Trophoblast cell (in vitro differentiated cells and primary cell): ENCODE results near the gene PTPA.
A peak's percentile ranks its signal among the peaks of the same experiment; 100 is the strongest.

Experiments
- DNase-seq, 2 donors: peaks; one replicate each; pipeline ENCODE4 v3.0.0-alpha.2; 2016
- H2AFZ ChIP-seq: 2 replicates; pipeline ENCODE4 v1.6.1; 2013; ENCODE audit warnings: low read length, moderate library complexity, mild to moderate bottlenecking; ENCODE audit not compliant: insufficient read depth, poor library complexity
- H2AK5ac ChIP-seq: 2 replicates; pipeline ENCODE4 v1.6.1; 2013; ENCODE audit warnings: mild to moderate bottlenecking, low read length
- H2BK120ac ChIP-seq: 2 replicates; pipeline ENCODE4 v1.6.1; 2013; ENCODE audit warnings: low read length, mild to moderate bottlenecking, moderate library complexity; ENCODE audit not compliant: insufficient read depth, poor library complexity
- H2BK12ac ChIP-seq: 2 replicates; pipeline ENCODE4 v1.6.1; 2013; ENCODE audit warnings: mild to moderate bottlenecking, low read length, moderate library complexity
- H2BK5ac ChIP-seq: 2 replicates; pipeline ENCODE4 v1.6.1; 2013; ENCODE audit warnings: low read length, low read depth, moderate library complexity, mild to moderate bottlenecking; ENCODE audit not compliant: poor library complexity
- H3K14ac ChIP-seq: 2 replicates; pipeline ENCODE4 v1.6.1; 2013; ENCODE audit warnings: mild to moderate bottlenecking, low read length
- H3K18ac ChIP-seq: 2 replicates; pipeline ENCODE4 v1.6.1; 2013; ENCODE audit warnings: mild to moderate bottlenecking, low read length
- H3K23ac ChIP-seq: 2 replicates; pipeline ENCODE4 v1.6.1; 2013; ENCODE audit warnings: low read length
- H3K27ac ChIP-seq: 2 replicates; pipeline ENCODE4 v1.5.1; 2013; ENCODE audit warnings: low read depth, mild to moderate bottlenecking, inconsistent platforms, low read length, moderate library complexity
- H3K27me3 ChIP-seq: 2 replicates; pipeline ENCODE4 v1.6.1; 2013; ENCODE audit warnings: inconsistent platforms, mild to moderate bottlenecking, low read length, moderate library complexity; ENCODE audit not compliant: insufficient read depth
- H3K36me3 ChIP-seq, 2 experiments: 1 replicate in 1 of 2; 2 replicates in 1 of 2; pipeline ENCODE4 v1.6.1; 2013; ENCODE audit warnings: low read length in 2 of 2, mild to moderate bottlenecking in 2 of 2, moderate library complexity in 1 of 2; ENCODE audit not compliant: insufficient read depth in 2 of 2, control insufficient read depth in 1 of 2
- H3K4ac ChIP-seq: 2 replicates; pipeline ENCODE4 v1.6.1; 2013; ENCODE audit warnings: low read depth, mild to moderate bottlenecking, low read length, moderate library complexity
- H3K4me1 ChIP-seq, 2 experiments: 1 replicate in 1 of 2; 2 replicates in 1 of 2; pipeline ENCODE4 v1.6.1; 2013; ENCODE audit warnings: low read length in 2 of 2, mild to moderate bottlenecking in 2 of 2, moderate library complexity in 1 of 2; ENCODE audit not compliant: insufficient read depth in 2 of 2, control insufficient read depth in 1 of 2
- H3K4me2 ChIP-seq: 2 replicates; pipeline ENCODE4 v1.6.1; 2013; ENCODE audit warnings: inconsistent platforms, mild to moderate bottlenecking, low read length, moderate library complexity
- H3K4me3 ChIP-seq: 2 replicates; pipeline ENCODE4 v1.5.1; 2013; ENCODE audit warnings: mild to moderate bottlenecking, low read depth, low read length, inconsistent platforms
- H3K79me1 ChIP-seq: one replicate; pipeline ENCODE4 v1.6.1; 2013; ENCODE audit warnings: low read length
- H3K79me2 ChIP-seq: 2 replicates; pipeline ENCODE4 v1.6.1; 2013; ENCODE audit warnings: low read length, mild to moderate bottlenecking; ENCODE audit not compliant: control insufficient read depth, insufficient read depth, poor library complexity
- H3K9ac ChIP-seq: 2 replicates; pipeline ENCODE4 v1.6.1; 2013; ENCODE audit warnings: mild to moderate bottlenecking, low read length
- H3K9me3 ChIP-seq: 2 replicates; pipeline ENCODE4 v1.6.1; 2013; ENCODE audit warnings: low read depth, mild to moderate bottlenecking, control low read depth, inconsistent platforms, low read length; ENCODE audit not compliant: insufficient read depth
- H4K12ac ChIP-seq: 2 replicates; pipeline ENCODE4 v1.6.1; 2013; ENCODE audit warnings: low read depth, mild to moderate bottlenecking, low read length, moderate library complexity
- H4K8ac ChIP-seq: 2 replicates; pipeline ENCODE4 v1.6.1; 2013; ENCODE audit warnings: low read depth, mild to moderate bottlenecking, low read length, moderate library complexity
- H4K91ac ChIP-seq: one replicate; pipeline ENCODE4 v1.6.1; 2013; ENCODE audit warnings: low read depth, mild to moderate bottlenecking, low read length, moderate library complexity
- WGBS: extraction: QIAGEN DNeasy Blood & Tissue Kit; methylation state at CpG from one replicate; pipeline ENCODE4 v1.1.7; 2013; ENCODE audit warnings: missing lambda C conversion rate; ENCODE audit not compliant: insufficient read length, insufficient coverage; ENCODE audit errors: extremely low coverage; 5-methylcytosine and 5-hydroxymethylcytosine counted together

The PTPA gene

DNA sequence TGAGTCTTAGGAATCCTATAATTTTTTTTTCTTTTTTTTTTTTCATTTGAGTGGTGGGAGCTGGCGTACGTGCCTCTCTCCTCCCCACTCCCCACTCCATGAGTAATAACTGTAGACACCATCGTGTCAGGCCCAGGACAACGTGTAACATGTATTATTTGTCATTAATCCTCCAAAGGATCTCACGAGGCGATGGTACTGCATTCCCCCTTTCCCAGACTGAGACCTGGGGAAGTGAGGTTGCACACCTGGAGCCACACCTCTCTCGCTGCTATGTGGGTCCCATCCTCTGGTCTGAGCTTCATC, 73.0 kb downstream of the PTPA start:
- no peak overlapping the region for H4K91ac ChIP-seq
- no peaks in the 10 kb centered on the region for H3K79me1 ChIP-seq
- H3K23ac ChIP-seq = no peak overlapping the region
- no peaks in the 10 kb centered on the region for H3K27me3 ChIP-seq
- H3K4ac ChIP-seq = no peak overlapping the region
- no peak overlapping the region for H3K18ac ChIP-seq
- H2BK5ac ChIP-seq = no peak overlapping the region
- no CpG with 5 or more reads among the region's 7 CpGs for WGBS
- no peak overlapping the region for H4K8ac ChIP-seq
- H3K14ac ChIP-seq = no peak overlapping the region
- H3K9me3 ChIP-seq = peaks cover 6% of the 10 kb centered on the region
- no peak overlapping the region for H3K27ac ChIP-seq
- no peak overlapping the region for H2BK12ac ChIP-seq
- no peak overlapping the region for H3K4me3 ChIP-seq
- no peak overlapping the region for H2AK5ac ChIP-seq
- no peak overlapping the region for H4K12ac ChIP-seq
- H3K4me1 ChIP-seq = peaks cover 4% of the 10 kb centered on the region in 2 experiments
- H3K4me2 ChIP-seq = no peak overlapping the region
- H2BK120ac ChIP-seq = no peak overlapping the region
- H3K36me3 ChIP-seq = no peaks in the 10 kb centered on the region
- H3K79me2 ChIP-seq = no peaks in the 10 kb centered on the region
- no peak for DNase-seq
- no peak overlapping the region for H2AFZ ChIP-seq
- no peak overlapping the region for H3K9ac ChIP-seq

GRCh38 chr9:129184596-129185122, 73.4 kb downstream of the PTPA start:
- Histone ChIP-seq H3K79me1 (no peaks in the 10 kb centered on the region), H2AFZ (no peak overlapping the region), H3K79me2 (no peaks in the 10 kb centered on the region), H3K14ac (no peak overlapping the region), H2BK120ac (no peak overlapping the region), H3K9ac (no peak overlapping the region), H3K4ac (no peak overlapping the region), H3K36me3 (no peaks in the 10 kb centered on the region), H3K27ac (no peak overlapping the region), H3K4me1 (peaks cover 0 to 4% of the 10 kb centered on the region in 2 experiments), H3K23ac (no peak overlapping the region), H3K9me3 (peaks cover 6% of the 10 kb centered on the region), H3K27me3 (no peaks in the 10 kb centered on the region), H4K91ac (no peak overlapping the region), H3K18ac (no peak overlapping the region), H3K4me2 (no peak overlapping the region), H2BK12ac (no peak overlapping the region), H4K12ac (no peak overlapping the region), H4K8ac (no peak overlapping the region), H2AK5ac (no peak overlapping the region), H3K4me3 (no peak overlapping the region), H2BK5ac (no peak overlapping the region)
- no peak for DNase-seq
- no CpG with 5 or more reads among the region's 9 CpGs for WGBS

- H3K4ac ChIP-seq = no peak overlapping the region
- no peak overlapping the region for H3K18ac ChIP-seq
- H3K27ac ChIP-seq = no peak overlapping the region
- WGBS = no CpG with 5 or more reads among the region's 6 CpGs
- H4K8ac ChIP-seq = no peak overlapping the region
- H3K4me1 ChIP-seq = peaks cover 0 to 4% of the 10 kb centered on the region in 2 experiments
- H3K23ac ChIP-seq = peak overlapping the region; percentile 0
- no peak for DNase-seq
- H3K27me3 ChIP-seq = no peaks in the 10 kb centered on the region
- H3K36me3 ChIP-seq = no peaks in the 10 kb centered on the region
- H3K4me2 ChIP-seq = no peak overlapping the region
- peaks cover 6% of the 10 kb centered on the region for H3K9me3 ChIP-seq
- peak overlapping the region; percentile 11 for H3K9ac ChIP-seq
- no peak overlapping the region for H4K91ac ChIP-seq
- no peak overlapping the region for H2AK5ac ChIP-seq
- no peaks in the 10 kb centered on the region for H3K79me2 ChIP-seq
- H2BK5ac ChIP-seq = no peak overlapping the region
- H3K14ac ChIP-seq = no peak overlapping the region
- peak overlapping the region; percentile 38 for H3K4me3 ChIP-seq
- H3K79me1 ChIP-seq = no peaks in the 10 kb centered on the region
- no peak overlapping the region for H4K12ac ChIP-seq
- H2AFZ ChIP-seq = no peak overlapping the region
- H2BK120ac ChIP-seq = no peak overlapping the region
- H2BK12ac ChIP-seq = no peak overlapping the region
Measured at GRCh38 chr9:129185402-129185801, 74.2 kb downstream of the PTPA start.

- no peak overlapping the region for H4K12ac ChIP-seq
- H3K4me1 ChIP-seq = peaks cover 0 to 4% of the 10 kb centered on the region in 2 experiments
- H2BK5ac ChIP-seq = no peak overlapping the region
- H3K4me3 ChIP-seq = no peak overlapping the region
- no peak overlapping the region for H3K9ac ChIP-seq
- no peak overlapping the region for H2AFZ ChIP-seq
- no peak overlapping the region for H2BK12ac ChIP-seq
- H3K18ac ChIP-seq = no peak overlapping the region
- no CpG with 5 or more reads among the region's 10 CpGs for WGBS
- H3K4me2 ChIP-seq = no peak overlapping the region
- no peak overlapping the region for H3K14ac ChIP-seq
- no peak overlapping the region for H2AK5ac ChIP-seq
- peaks cover 6% of the 10 kb centered on the region for H3K9me3 ChIP-seq
- H4K8ac ChIP-seq = no peak overlapping the region
- no peaks in the 10 kb centered on the region for H3K27me3 ChIP-seq
- no peak overlapping the region for H4K91ac ChIP-seq
- no peak overlapping the region for H3K4ac ChIP-seq
- no peaks in the 10 kb centered on the region for H3K36me3 ChIP-seq
- peak; percentile 67 to 81 for DNase-seq
- H2BK120ac ChIP-seq = no peak overlapping the region
- no peak overlapping the region for H3K27ac ChIP-seq
- H3K23ac ChIP-seq = no peak overlapping the region
- no peaks in the 10 kb centered on the region for H3K79me2 ChIP-seq
- H3K79me1 ChIP-seq = no peaks in the 10 kb centered on the region
Measured at GRCh38 chr9:129185991-129186390, 74.8 kb downstream of the PTPA start.
